Cardiac muscle cell (in vitro differentiated cells and primary cell): ENCODE data around the gene RMDN2. TPM values are rescaled to one million over a fixed set of nuclear protein-coding genes. Genes with fewer than 3 reads are reported as not detected.

Experiments
- DNase-seq, 2 donors: peaks; one replicate each; pipeline versions ENCODE4 v3.0.0 to v3.0.0-alpha.2; 2010 to 2017; ENCODE audit warnings: low read depth in 1 of 2, low spot score in 1 of 2
- H3K27ac ChIP-seq: fragments of 200-600 bp; sonication (generic); 2 replicates; pipeline ENCODE4 v1.5.1; 2016
- H3K27me3 ChIP-seq: fragments of 200-600 bp; sonication (generic); 2 replicates; pipeline ENCODE4 v1.6.0; 2016; ENCODE audit warnings: control low read depth
- H3K36me3 ChIP-seq: fragments of 200-600 bp; sonication (generic); 2 replicates; pipeline ENCODE4 v1.5.1; 2016; ENCODE audit warnings: control low read depth
- H3K4me1 ChIP-seq: fragments of 200-600 bp; sonication (generic); 2 replicates; pipeline ENCODE4 v1.8.1; 2017; ENCODE audit warnings: low read depth, mild to moderate bottlenecking, mixed run types
- H3K4me3 ChIP-seq: fragments of 200-600 bp; sonication (generic); 2 replicates; pipeline ENCODE4 v1.5.1; 2016; ENCODE audit warnings: mild to moderate bottlenecking
- H3K9me3 ChIP-seq: fragments of 200-600 bp; sonication (generic); 2 replicates; pipeline ENCODE4 v1.5.1; 2017; ENCODE audit warnings: low read depth, mild to moderate bottlenecking, control low read depth
- CTCF ChIP-seq: IDR thresholded peaks from 2 replicates; pipeline ENCODE4 v1.5.1; 2012; ENCODE audit warnings: low read depth, mild to moderate bottlenecking, low read length
- polyA plus RNA-seq: library from polyadenylated mRNA; unstranded; fragments of >200 nt; fragmentation: Nextera tagmentation; extraction: Ambion mirVana; gene quantifications from 2 replicates; pipeline ENCODE4 v1.2.1, GENCODE V29; 2016
- total RNA-seq: library from RNA; depleted of rRNA; stranded (reverse); fragments of >200 nt; gene quantifications from 2 replicates; pipeline ENCODE4 v1.2.3, GENCODE V29; 2016

Gene RMDN2
- total and polyA plus RNA-seq, 2 experiments from 2014 or later = 2.3 to 4.2 TPM

- peak in 1 of 2 donors; percentile 27 for DNase-seq
- H3K4me3 ChIP-seq = no peak overlapping the region
- H3K36me3 ChIP-seq = no peaks in the 10 kb centered on the region
- H3K9me3 ChIP-seq = no peaks in the 10 kb centered on the region
- no peaks in the 10 kb centered on the region for H3K27me3 ChIP-seq
- no peak overlapping the region for H3K27ac ChIP-seq
- TF ChIP-seq CTCF = no peak
- H3K4me1 ChIP-seq = peaks cover 6% of the 10 kb centered on the region
Measured at GRCh38 chr2:37894047-37894446, 31.0 kb upstream of the RMDN2 start.

GRCh38 chr2:37894601-37895000 is 30.5 kb upstream of the RMDN2 start:
- Histone ChIP-seq H3K27ac (no peak overlapping the region), H3K4me3 (no peak overlapping the region), H3K4me1 (peaks cover 6% of the 10 kb centered on the region), H3K27me3 (no peaks in the 10 kb centered on the region), H3K36me3 (no peaks in the 10 kb centered on the region), H3K9me3 (no peaks in the 10 kb centered on the region)
- DNase-seq = peak in 1 of 2 donors; percentile 52
- no peak for TF ChIP-seq CTCF

GRCh38 chr2:37895140-37895539 is 29.9 kb upstream of the RMDN2 start:
- no peaks in the 10 kb centered on the region for H3K36me3 ChIP-seq
- no peak overlapping the region for H3K4me3 ChIP-seq
- H3K27ac ChIP-seq = no peak overlapping the region
- DNase-seq = no peak
- no peaks in the 10 kb centered on the region for H3K9me3 ChIP-seq
- no peaks in the 10 kb centered on the region for H3K27me3 ChIP-seq
- peaks cover 6% of the 10 kb centered on the region for H3K4me1 ChIP-seq
- no peak for TF ChIP-seq CTCF

GRCh38 chr2:37896319-37896718 is 28.8 kb upstream of the RMDN2 start:
- H3K4me1 ChIP-seq = peaks cover 6% of the 10 kb centered on the region
- H3K9me3 ChIP-seq = no peaks in the 10 kb centered on the region
- H3K4me3 ChIP-seq = no peak overlapping the region
- H3K27ac ChIP-seq = no peak overlapping the region
- H3K36me3 ChIP-seq = no peaks in the 10 kb centered on the region
- no peak for TF ChIP-seq CTCF
- H3K27me3 ChIP-seq = no peaks in the 10 kb centered on the region
- no peak for DNase-seq

- DNase-seq = no peak
- no peak for TF ChIP-seq CTCF
- no peaks in the 10 kb centered on the region for H3K36me3 ChIP-seq
Measured at GRCh38 chr2:37897511-37897910, 27.6 kb upstream of the RMDN2 start.

GRCh38 chr2:37898448-37898847 is 26.6 kb upstream of the RMDN2 start:
- no peaks in the 10 kb centered on the region for H3K9me3 ChIP-seq
- no peaks in the 10 kb centered on the region for H3K27me3 ChIP-seq
- no peak overlapping the region for H3K4me3 ChIP-seq
- H3K27ac ChIP-seq = no peak overlapping the region
- no peak for TF ChIP-seq CTCF
- H3K36me3 ChIP-seq = no peaks in the 10 kb centered on the region
- DNase-seq = no peak
- peaks cover 6% of the 10 kb centered on the region for H3K4me1 ChIP-seq

More at GRCh38 chr2:37897511-37897910, 27.6 kb upstream of the RMDN2 start:
- no peak overlapping the region for H3K4me3 ChIP-seq
- no peaks in the 10 kb centered on the region for H3K9me3 ChIP-seq
- no peaks in the 10 kb centered on the region for H3K27me3 ChIP-seq
- no peak overlapping the region for H3K27ac ChIP-seq
- H3K4me1 ChIP-seq = peaks cover 6% of the 10 kb centered on the region
